Loucy (cell line): ENCODE results near the gene CYS1.

Source experiments
- H2AFZ ChIP-seq: fragments of 200-600 bp; sonication (generic); 2 replicates; pipeline ENCODE4 v1.6.0; 2016; ENCODE audit warnings: antibody characterized with exemption, mild to moderate bottlenecking, low read length, moderate library complexity
- H3F3A ChIP-seq: fragments of 200-600 bp; 2 replicates; pipeline ENCODE4 v1.6.0; 2016; ENCODE audit warnings: antibody characterized with exemption, low read depth, mild to moderate bottlenecking
- H3K27me3 ChIP-seq: fragments of 200-600 bp; sonication (generic); 2 replicates; pipeline ENCODE4 v1.6.1; 2014; ENCODE audit warnings: low read length, mild to moderate bottlenecking; ENCODE audit not compliant: insufficient read depth, poor library complexity, severe bottlenecking
- H3K36me3 ChIP-seq: fragments of 200-600 bp; sonication (generic); 2 replicates; pipeline ENCODE4 v1.6.1; 2016; ENCODE audit warnings: low read length; ENCODE audit not compliant: insufficient read depth
- H3K4me1 ChIP-seq: fragments of 200-600 bp; sonication (generic); 2 replicates; pipeline ENCODE4 v1.5.1; 2014; ENCODE audit warnings: low read length, mild to moderate bottlenecking; ENCODE audit not compliant: insufficient read depth, poor library complexity, severe bottlenecking
- H3K4me2 ChIP-seq: fragments of 200-600 bp; sonication (generic); 2 replicates; pipeline ENCODE4 v1.6.0; 2014; ENCODE audit warnings: antibody characterized with exemption, low read length, low read depth, mild to moderate bottlenecking; ENCODE audit not compliant: poor library complexity, severe bottlenecking
- H3K4me3 ChIP-seq: fragments of 200-600 bp; sonication (generic); 2 replicates; pipeline ENCODE4 v1.5.1; 2014; ENCODE audit warnings: low read length, mild to moderate bottlenecking, mixed read lengths; ENCODE audit not compliant: poor library complexity, severe bottlenecking
- H3K79me2 ChIP-seq: fragments of 200-600 bp; sonication (generic); 2 replicates; pipeline ENCODE4 v1.6.1; 2014; ENCODE audit warnings: low read length; ENCODE audit not compliant: insufficient read depth
- H3K9ac ChIP-seq: fragments of 200-600 bp; sonication (generic); 2 replicates; pipeline ENCODE4 v1.6.0; 2014; ENCODE audit warnings: mild to moderate bottlenecking, low read depth, low read length, moderate library complexity; ENCODE audit not compliant: poor library complexity, severe bottlenecking
- H3K9me2 ChIP-seq: fragments of 200-600 bp; sonication (generic); replicated peaks from 2 replicates; pipeline ENCODE4 v1.6.1; 2016; ENCODE audit warnings: low read depth, low read length, mixed read lengths
- H3K9me3 ChIP-seq: fragments of 200-600 bp; sonication (generic); 2 replicates; pipeline ENCODE4 v1.6.1; 2014; ENCODE audit warnings: mild to moderate bottlenecking, antibody characterized with exemption, low read length, low read depth; ENCODE audit not compliant: insufficient read depth
- H4K20me1 ChIP-seq: fragments of 200-600 bp; sonication (generic); 2 replicates; pipeline ENCODE4 v1.6.0; 2014; ENCODE audit warnings: antibody characterized with exemption, low read length, mild to moderate bottlenecking; ENCODE audit not compliant: insufficient read depth, poor library complexity, severe bottlenecking
- EZH2phosphoT487 ChIP-seq: fragments of 200-600 bp; IDR thresholded peaks from 2 replicates; pipeline ENCODE4 v1.6.1; 2018; ENCODE audit warnings: antibody characterized with exemption, mild to moderate bottlenecking, moderate library complexity, borderline replicate concordance
- TF ChIP-seq, protein P1 (sequence below): fragments of 200-600 bp; sonication (generic); conservative IDR thresholded peaks from 2 replicates; pipeline ENCODE4 v1.5.1; 2014; ENCODE audit warnings: mild to moderate bottlenecking, antibody characterized with exemption, low read length

The CYS1 gene

DNA sequence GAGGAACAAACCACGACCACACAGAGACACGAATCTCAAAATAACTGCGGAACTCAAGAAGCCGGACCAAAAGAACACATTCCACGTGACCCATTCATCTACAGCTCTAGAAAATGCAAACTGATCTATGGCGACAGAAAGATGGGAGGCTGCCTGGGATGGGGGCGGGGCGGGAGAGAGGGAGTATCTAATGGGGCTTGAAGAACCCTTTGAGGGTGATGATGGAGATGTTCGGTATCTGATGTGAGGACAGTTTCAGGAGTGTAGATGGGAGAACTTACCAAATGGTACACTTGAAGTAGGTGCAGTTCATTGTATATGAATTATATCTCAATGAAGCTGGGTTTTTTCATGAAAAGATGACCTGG lies 71.4 kb downstream of the CYS1 start:
- Histone ChIP-seq H3K79me2 (no peaks in the 10 kb centered on the region), H3K27me3 (no peaks in the 10 kb centered on the region), H3K9me3 (no peaks in the 10 kb centered on the region; the same call in 1 of the 2 replicates), H3K36me3 (no peaks in the 10 kb centered on the region), H3K4me3 (no peak overlapping the region), H2AFZ (no peak overlapping the region), H3K9me2 (no peaks in the 10 kb centered on the region), H4K20me1 (no peaks in the 10 kb centered on the region), H3K4me1 (no peaks in the 10 kb centered on the region), H3K9ac (no peak overlapping the region), H3F3A (no peaks in the 10 kb centered on the region), H3K4me2 (no peak overlapping the region)
- no peak for TF ChIP-seq EZH2phosphoT487
- TF ChIP-seq, protein P1, sequence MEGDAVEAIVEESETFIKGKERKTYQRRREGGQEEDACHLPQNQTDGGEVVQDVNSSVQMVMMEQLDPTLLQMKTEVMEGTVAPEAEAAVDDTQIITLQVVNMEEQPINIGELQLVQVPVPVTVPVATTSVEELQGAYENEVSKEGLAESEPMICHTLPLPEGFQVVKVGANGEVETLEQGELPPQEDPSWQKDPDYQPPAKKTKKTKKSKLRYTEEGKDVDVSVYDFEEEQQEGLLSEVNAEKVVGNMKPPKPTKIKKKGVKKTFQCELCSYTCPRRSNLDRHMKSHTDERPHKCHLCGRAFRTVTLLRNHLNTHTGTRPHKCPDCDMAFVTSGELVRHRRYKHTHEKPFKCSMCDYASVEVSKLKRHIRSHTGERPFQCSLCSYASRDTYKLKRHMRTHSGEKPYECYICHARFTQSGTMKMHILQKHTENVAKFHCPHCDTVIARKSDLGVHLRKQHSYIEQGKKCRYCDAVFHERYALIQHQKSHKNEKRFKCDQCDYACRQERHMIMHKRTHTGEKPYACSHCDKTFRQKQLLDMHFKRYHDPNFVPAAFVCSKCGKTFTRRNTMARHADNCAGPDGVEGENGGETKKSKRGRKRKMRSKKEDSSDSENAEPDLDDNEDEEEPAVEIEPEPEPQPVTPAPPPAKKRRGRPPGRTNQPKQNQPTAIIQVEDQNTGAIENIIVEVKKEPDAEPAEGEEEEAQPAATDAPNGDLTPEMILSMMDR, result no peak

DNA sequence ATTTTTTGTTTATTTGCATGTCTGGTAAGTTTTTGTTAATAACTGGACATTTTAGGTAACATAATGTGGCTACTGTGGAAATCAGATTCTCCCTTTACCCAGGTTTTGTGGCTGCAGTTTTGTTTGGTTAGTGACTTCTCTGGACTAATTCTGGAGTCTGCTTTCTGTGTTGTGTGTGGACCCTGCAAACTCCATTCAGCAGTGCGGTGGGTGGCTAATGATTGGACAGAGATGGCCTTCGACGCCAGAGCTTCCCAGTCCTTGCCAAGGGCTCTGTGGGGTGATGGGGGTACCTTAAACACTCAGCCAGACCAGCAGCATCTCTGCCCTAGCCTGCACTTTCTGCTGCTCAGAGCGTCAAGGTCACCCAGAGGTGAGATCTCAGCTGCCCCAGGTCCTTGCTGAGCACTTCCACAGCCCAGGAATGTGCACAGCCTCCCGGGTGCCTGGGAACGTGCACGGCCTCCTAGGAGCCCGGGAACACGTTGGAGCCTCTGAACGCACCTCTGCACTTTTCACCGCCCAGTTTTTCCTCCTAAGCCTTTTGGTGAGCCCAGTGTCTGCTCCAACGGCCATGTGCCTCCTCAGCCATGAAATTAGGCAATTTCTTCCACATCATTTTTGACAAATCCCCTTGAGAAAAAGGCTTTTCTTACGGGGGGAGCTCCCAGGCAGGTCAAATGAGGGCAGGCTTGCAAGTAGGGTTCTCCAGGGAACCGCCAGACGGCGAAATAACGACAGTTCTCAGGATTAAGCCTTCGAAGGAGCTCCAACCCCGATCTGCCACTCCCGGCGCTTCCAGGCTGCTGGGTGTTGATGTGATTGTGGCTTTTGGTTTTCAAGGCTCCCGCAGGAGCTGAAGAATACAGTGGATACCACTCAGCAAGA lies 72.0 kb downstream of the CYS1 start:
- H3F3A ChIP-seq, result no peaks in the 10 kb centered on the region
- H3K9me2 ChIP-seq, result no peaks in the 10 kb centered on the region
- H2AFZ ChIP-seq, result no peak overlapping the region
- H3K27me3 ChIP-seq, result no peaks in the 10 kb centered on the region
- H4K20me1 ChIP-seq, result no peaks in the 10 kb centered on the region
- H3K9ac ChIP-seq, result no peak overlapping the region
- H3K4me3 ChIP-seq, result no peak overlapping the region
- H3K4me1 ChIP-seq, result no peaks in the 10 kb centered on the region
- H3K4me2 ChIP-seq, result no peak overlapping the region
- TF ChIP-seq, protein P1, result no peak
- TF ChIP-seq EZH2phosphoT487, result no peak
- H3K9me3 ChIP-seq, result no peaks in the 10 kb centered on the region; the same call in 1 of the 2 replicates
- H3K79me2 ChIP-seq, result no peaks in the 10 kb centered on the region
- H3K36me3 ChIP-seq, result no peaks in the 10 kb centered on the region

DNA sequence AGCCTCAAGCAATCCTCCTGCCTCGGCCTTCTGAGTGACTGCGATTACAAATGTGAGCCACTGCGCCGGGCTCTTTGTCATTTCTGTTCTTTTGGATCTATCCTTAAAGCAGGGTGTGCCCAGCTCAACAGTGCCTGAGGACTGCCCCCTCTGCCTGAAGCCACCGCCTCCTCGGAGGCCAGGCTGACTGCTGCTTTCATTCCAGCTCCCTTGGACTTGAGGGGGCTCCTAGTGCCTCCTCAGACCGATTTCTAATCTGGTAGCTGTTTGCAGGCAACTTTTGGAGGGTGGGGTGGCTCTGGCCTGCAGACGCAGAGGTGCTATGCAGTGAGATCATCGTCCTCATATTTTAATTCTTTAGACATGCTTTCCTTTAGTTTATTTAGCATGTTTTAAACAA lies 72.8 kb downstream of the CYS1 start:
- no peak overlapping the region for H3K9ac ChIP-seq
- H3K9me2 ChIP-seq, result no peaks in the 10 kb centered on the region
- no peak overlapping the region for H2AFZ ChIP-seq
- no peaks in the 10 kb centered on the region for H3K4me1 ChIP-seq
- TF ChIP-seq, protein P1, result no peak
- no peak for TF ChIP-seq EZH2phosphoT487
- no peaks in the 10 kb centered on the region for H3F3A ChIP-seq
- no peaks in the 10 kb centered on the region for H3K79me2 ChIP-seq
- H3K4me3 ChIP-seq, result no peak overlapping the region
- no peaks in the 10 kb centered on the region for H3K27me3 ChIP-seq
- H3K4me2 ChIP-seq, result no peak overlapping the region
- H3K9me3 ChIP-seq, result no peaks in the 10 kb centered on the region
- H4K20me1 ChIP-seq, result no peaks in the 10 kb centered on the region
- H3K36me3 ChIP-seq, result no peaks in the 10 kb centered on the region
